IMR-90 (cell line): ENCODE measurements around the gene ZCCHC17. TPM values are rescaled to one million over a fixed set of nuclear protein-coding genes. Genes with fewer than 3 reads are reported as not detected.

Experiments
- ATAC-seq: fragments of 200-7000 bp; cut with Tn5 transposase; 2 replicates; pipeline ENCODE4 v1.9.1; 2020; ENCODE audit warnings: low read depth, mild to moderate bottlenecking, moderate library complexity
- BruUV-seq: library from RNA; stranded (reverse); fragments of 400-500 nt; replicated peaks from 2 replicates; lab custom pipeline; 2021; lab: Mats Ljungman, UMichigan
- CTCF ChIA-PET: fragments of 300-600 bp; formaldehyde crosslinking; extraction: SDS; loops from one replicate; lab custom pipeline; 2021; ENCODE audit warnings: antibody characterized with exemption; lab: Yijun Ruan, JAX
- POLR2A ChIA-PET: fragments of 300-600 bp; sonication (Branson Sonifier 250); formaldehyde crosslinking; loops from one replicate; lab custom pipeline; 2022; ENCODE audit warnings: antibody characterized with exemption; ENCODE audit not compliant: unreplicated experiment; lab: Charles Lee
- DNase-seq: peaks from one replicate; pipeline ENCODE4 v3.0.0; 2013
- H2AFZ ChIP-seq: replicated peaks from 2 replicates; pipeline ENCODE3; 2013; ENCODE audit warnings: low read length, mild to moderate bottlenecking; ENCODE audit not compliant: poor library complexity
- H2AK5ac ChIP-seq: 2 replicates; pipeline ENCODE4 v1.6.1; 2013; ENCODE audit warnings: low read depth, low read length, inconsistent platforms
- H2AK9ac ChIP-seq: replicated peaks from 2 replicates; pipeline ENCODE3; 2013; ENCODE audit warnings: mild to moderate bottlenecking, low read depth, low read length, moderate library complexity; ENCODE audit not compliant: poor library complexity
- H2BK120ac ChIP-seq: 2 replicates; pipeline ENCODE4 v1.6.1; 2013; ENCODE audit warnings: low read depth, low read length, inconsistent platforms
- H2BK15ac ChIP-seq: 3 replicates; pipeline ENCODE4 v1.6.1; 2013; ENCODE audit warnings: low read depth, low read length, inconsistent platforms
- H2BK20ac ChIP-seq: 2 replicates; pipeline ENCODE4 v1.6.1; 2013; ENCODE audit warnings: low read depth, mild to moderate bottlenecking, inconsistent platforms, low read length, moderate library complexity
- H2BK5ac ChIP-seq: 2 replicates; pipeline ENCODE4 v1.6.1; 2013; ENCODE audit warnings: mild to moderate bottlenecking, low read depth, low read length, inconsistent platforms; ENCODE audit not compliant: poor library complexity, severe bottlenecking
- H3K14ac ChIP-seq: replicated peaks from 2 replicates; pipeline ENCODE4 v1.6.1; 2013; ENCODE audit warnings: low read depth, low read length, inconsistent platforms
- H3K18ac ChIP-seq: 2 replicates; pipeline ENCODE4 v1.6.1; 2013; ENCODE audit warnings: low read depth, low read length, control low read depth
- H3K23ac ChIP-seq: 2 replicates; pipeline ENCODE4 v1.6.1; 2013; ENCODE audit warnings: low read depth, low read length, inconsistent platforms
- H3K27ac ChIP-seq: 2 replicates; pipeline ENCODE4 v1.5.1; 2013; ENCODE audit warnings: mild to moderate bottlenecking, control low read depth, low read length; ENCODE audit not compliant: insufficient read depth
- H3K27me3 ChIP-seq: 2 replicates; pipeline ENCODE4 v1.6.1; 2013; ENCODE audit warnings: low read length; ENCODE audit not compliant: control insufficient read depth, insufficient read depth
- H3K36me3 ChIP-seq: 2 replicates; pipeline ENCODE4 v1.6.1; 2013; ENCODE audit warnings: low read length, mixed read lengths; ENCODE audit not compliant: control insufficient read depth, insufficient read depth
- H3K4ac ChIP-seq: 2 replicates; pipeline ENCODE4 v1.6.1; 2013; ENCODE audit warnings: low read depth, low read length, inconsistent platforms
- H3K4me1 ChIP-seq: 2 replicates; pipeline ENCODE4 v1.6.1; 2013; ENCODE audit warnings: low read length, mixed read lengths; ENCODE audit not compliant: control insufficient read depth, insufficient read depth
- H3K4me2 ChIP-seq: 2 replicates; pipeline ENCODE4 v1.6.1; 2013; ENCODE audit warnings: low read depth, mild to moderate bottlenecking, control low read depth, low read length, moderate library complexity
- H3K4me3 ChIP-seq: 2 replicates; pipeline ENCODE4 v1.5.1; 2013; ENCODE audit warnings: low read depth, mild to moderate bottlenecking, control low read depth, low read length, moderate library complexity; ENCODE audit not compliant: insufficient read depth
- H3K56ac ChIP-seq: 2 replicates; pipeline ENCODE4 v1.6.1; 2013; ENCODE audit warnings: low read length, inconsistent platforms; ENCODE audit not compliant: insufficient read depth; ENCODE audit errors: extremely low read depth
- H3K79me1 ChIP-seq, 2 experiments: 2 replicates each; pipeline ENCODE4 v1.6.1; 2013; ENCODE audit warnings: low read length in 2 of 2, inconsistent platforms in 1 of 2, low read depth in 1 of 2
- H3K9ac ChIP-seq: 2 replicates; pipeline ENCODE4 v1.6.1; 2013; ENCODE audit warnings: low read depth, low read length, control low read depth
- H3K9me1 ChIP-seq: 2 replicates; pipeline ENCODE4 v1.6.1; 2013; ENCODE audit warnings: low read length, inconsistent platforms; ENCODE audit not compliant: insufficient read depth
- H3K9me3 ChIP-seq: 2 replicates; pipeline ENCODE4 v1.6.1; 2013; ENCODE audit warnings: low read length; ENCODE audit not compliant: control insufficient read depth, insufficient read depth
- H4K20me1 ChIP-seq: 2 replicates; pipeline ENCODE4 v1.6.1; 2013; ENCODE audit warnings: low read length, inconsistent platforms; ENCODE audit not compliant: insufficient read depth
- H4K5ac ChIP-seq: 2 replicates; pipeline ENCODE4 v1.6.1; 2013; ENCODE audit warnings: mild to moderate bottlenecking, low read depth, low read length, control low read depth
- H4K8ac ChIP-seq, 2 experiments: 2 replicates each; pipeline ENCODE4 v1.6.1; 2013; ENCODE audit warnings: low read depth in 2 of 2, low read length in 2 of 2, control low read depth in 1 of 2, inconsistent platforms in 1 of 2
- H4K91ac ChIP-seq: 2 replicates; pipeline ENCODE4 v1.6.1; 2013; ENCODE audit warnings: low read depth, low read length, inconsistent platforms; ENCODE audit not compliant: insufficient read depth
- CHD1 ChIP-seq: IDR thresholded peaks from 2 replicates; pipeline ENCODE4 v1.6.1; 2012; ENCODE audit warnings: low read depth, low read length, improper control_type of control experiment
- RCOR1 ChIP-seq: IDR thresholded peaks from 2 replicates; pipeline ENCODE4 v1.6.1; 2012; ENCODE audit warnings: mild to moderate bottlenecking, low read length, improper control_type of control experiment; ENCODE audit not compliant: insufficient replicate concordance
- USF2 ChIP-seq: fragments of 150-350 bp; IDR thresholded peaks from 2 replicates; pipeline ENCODE4 v1.6.1; 2017; ENCODE audit warnings: mild to moderate bottlenecking, antibody characterized with exemption, low read length, low read depth
- WGBS, 2 experiments: methylation state at CpG; one replicate each; pipeline versions ENCODE4 v1.1.5 to v1.1.7; 2013; ENCODE audit warnings: missing lambda C conversion rate in 2 of 2; ENCODE audit not compliant: insufficient read length in 1 of 2; ENCODE audit errors: extremely low coverage in 2 of 2; 5-methylcytosine and 5-hydroxymethylcytosine counted together
- dilution Hi-C: fragments of 300-500 bp; cut with HindIII; formaldehyde crosslinking; loops from one replicate; pipeline ENCODE4 v1.14.3; 2018; ENCODE audit warnings: low sequenced_read_pairs; ENCODE audit not compliant: unreplicated experiment
- in situ Hi-C: fragments of 300-500 bp; cut with MboI; formaldehyde crosslinking; loops from 3 replicates; pipeline ENCODE4 v1.14.3; 2019; ENCODE audit warnings: low sequenced_read_pairs, inconsistent platforms, mixed read lengths
- intact Hi-C: fragments of 100-400 bp; cut with micrococcal nuclease; formaldehyde crosslinking; loops from 2 replicates; pipeline ENCODE4 v1.10.0; 2022
- polyA plus RNA-seq, 3 experiments: library from polyadenylated mRNA; depleted of rRNA; stranded (reverse); fragments of >200 nt; gene quantifications; 2 replicates each; pipeline ENCODE4 v1.2.3, GENCODE V29; 2012; ENCODE audit warnings: low replicate concordance in 1 of 3
- total RNA-seq: library from RNA; depleted of rRNA; stranded (reverse); fragments of >200 nt; gene quantifications from 2 replicates; pipeline ENCODE4 v1.2.3, GENCODE V29; 2012

Gene ZCCHC17
- total and polyA plus RNA-seq, 2 of the 4 experiments (the other 2 are of a cell fraction): 48.4 to 48.9 TPM

- no peak overlapping the region for H3K27ac ChIP-seq
- no peak overlapping the region for H2BK5ac ChIP-seq
- no peak overlapping the region for H4K8ac ChIP-seq
- H3K9ac ChIP-seq: no peak overlapping the region
- BruUV-seq: no TSS peak
- H3K9me3 ChIP-seq: no peaks in the 10 kb centered on the region
- no peak overlapping the region for H3K18ac ChIP-seq
- no peaks in the 10 kb centered on the region for H3K4me1 ChIP-seq
- H3K4ac ChIP-seq: no peak overlapping the region
- no peak overlapping the region for H2BK120ac ChIP-seq
- H4K91ac ChIP-seq: no peak overlapping the region
- no peak overlapping the region for H3K4me3 ChIP-seq
- no peak overlapping the region for H3K14ac ChIP-seq
- H3K9me1 ChIP-seq: no peaks in the 10 kb centered on the region; the same call in 1 of the 2 replicates
- H2BK20ac ChIP-seq: no peak overlapping the region
- no peak for DNase-seq
- dilution Hi-C loops: no loop called here
- no peak overlapping the region for H2AFZ ChIP-seq
- H3K4me2 ChIP-seq: no peak overlapping the region
- H3K56ac ChIP-seq: no peak overlapping the region
- WGBS, 2 experiments: no CpG with 5 or more reads among the region's 3 CpGs
- no peaks in the 10 kb centered on the region for H3K27me3 ChIP-seq
- CTCF ChIA-PET: no interaction called here
- H3K36me3 ChIP-seq: peaks cover 24% of the 10 kb centered on the region
- POLR2A ChIA-PET: no interaction called here
- no peaks in the 10 kb centered on the region for H4K20me1 ChIP-seq
- H4K5ac ChIP-seq: no peak overlapping the region
- intact Hi-C loops: no loop called here
- in situ Hi-C loops: no loop called here
- H2AK9ac ChIP-seq: no peak overlapping the region
- no peak overlapping the region for H2BK15ac ChIP-seq
- no peak for ATAC-seq
- H3K79me1 ChIP-seq: no peaks in the 10 kb centered on the region
- H3K23ac ChIP-seq: no peak overlapping the region
- H2AK5ac ChIP-seq: no peak overlapping the region
- TF ChIP-seq USF2: no peak
- TF ChIP-seq RCOR1: no peak
- TF ChIP-seq CHD1: no peak
Measured at GRCh38 chr1:31259746-31260145, 37.1 kb upstream of the ZCCHC17 start.
